IMR-90 (cell line): Measurements from ENCODE around the gene PRR18. TPM values are rescaled to one million over a fixed set of nuclear protein-coding genes. Genes with fewer than 3 reads are reported as not detected.

Source experiments
- ATAC-seq: fragments of 200-7000 bp; cut with Tn5 transposase; 2 replicates; pipeline ENCODE4 v1.9.1; 2020; ENCODE audit warnings: low read depth, mild to moderate bottlenecking, moderate library complexity
- BruUV-seq: library from RNA; stranded (reverse); fragments of 400-500 nt; replicated peaks from 2 replicates; lab custom pipeline; 2021; lab: Mats Ljungman, UMichigan
- CTCF ChIA-PET: fragments of 300-600 bp; formaldehyde crosslinking; extraction: SDS; loops from one replicate; lab custom pipeline; 2021; ENCODE audit warnings: antibody characterized with exemption; lab: Yijun Ruan, JAX
- POLR2A ChIA-PET: fragments of 300-600 bp; sonication (Branson Sonifier 250); formaldehyde crosslinking; loops from one replicate; lab custom pipeline; 2022; ENCODE audit warnings: antibody characterized with exemption; ENCODE audit not compliant: unreplicated experiment; lab: Charles Lee
- DNase-seq: peaks from one replicate; pipeline ENCODE4 v3.0.0; 2013
- H2AFZ ChIP-seq: replicated peaks from 2 replicates; pipeline ENCODE3; 2013; ENCODE audit warnings: low read length, mild to moderate bottlenecking; ENCODE audit not compliant: poor library complexity
- H2AK5ac ChIP-seq: 2 replicates; pipeline ENCODE4 v1.6.1; 2013; ENCODE audit warnings: low read depth, low read length, inconsistent platforms
- H2AK9ac ChIP-seq: replicated peaks from 2 replicates; pipeline ENCODE3; 2013; ENCODE audit warnings: mild to moderate bottlenecking, low read depth, low read length, moderate library complexity; ENCODE audit not compliant: poor library complexity
- H2BK120ac ChIP-seq: 2 replicates; pipeline ENCODE4 v1.6.1; 2013; ENCODE audit warnings: low read depth, low read length, inconsistent platforms
- H2BK15ac ChIP-seq: 3 replicates; pipeline ENCODE4 v1.6.1; 2013; ENCODE audit warnings: low read depth, low read length, inconsistent platforms
- H2BK20ac ChIP-seq: 2 replicates; pipeline ENCODE4 v1.6.1; 2013; ENCODE audit warnings: low read depth, mild to moderate bottlenecking, inconsistent platforms, low read length, moderate library complexity
- H2BK5ac ChIP-seq: 2 replicates; pipeline ENCODE4 v1.6.1; 2013; ENCODE audit warnings: mild to moderate bottlenecking, low read depth, low read length, inconsistent platforms; ENCODE audit not compliant: poor library complexity, severe bottlenecking
- H3K14ac ChIP-seq: replicated peaks from 2 replicates; pipeline ENCODE4 v1.6.1; 2013; ENCODE audit warnings: low read depth, low read length, inconsistent platforms
- H3K18ac ChIP-seq: 2 replicates; pipeline ENCODE4 v1.6.1; 2013; ENCODE audit warnings: low read depth, low read length, control low read depth
- H3K23ac ChIP-seq: 2 replicates; pipeline ENCODE4 v1.6.1; 2013; ENCODE audit warnings: low read depth, low read length, inconsistent platforms
- H3K27ac ChIP-seq: 2 replicates; pipeline ENCODE4 v1.5.1; 2013; ENCODE audit warnings: mild to moderate bottlenecking, control low read depth, low read length; ENCODE audit not compliant: insufficient read depth
- H3K27me3 ChIP-seq: 2 replicates; pipeline ENCODE4 v1.6.1; 2013; ENCODE audit warnings: low read length; ENCODE audit not compliant: control insufficient read depth, insufficient read depth
- H3K36me3 ChIP-seq: 2 replicates; pipeline ENCODE4 v1.6.1; 2013; ENCODE audit warnings: low read length, mixed read lengths; ENCODE audit not compliant: control insufficient read depth, insufficient read depth
- H3K4ac ChIP-seq: 2 replicates; pipeline ENCODE4 v1.6.1; 2013; ENCODE audit warnings: low read depth, low read length, inconsistent platforms
- H3K4me1 ChIP-seq: 2 replicates; pipeline ENCODE4 v1.6.1; 2013; ENCODE audit warnings: low read length, mixed read lengths; ENCODE audit not compliant: control insufficient read depth, insufficient read depth
- H3K4me2 ChIP-seq: 2 replicates; pipeline ENCODE4 v1.6.1; 2013; ENCODE audit warnings: low read depth, mild to moderate bottlenecking, control low read depth, low read length, moderate library complexity
- H3K4me3 ChIP-seq: 2 replicates; pipeline ENCODE4 v1.5.1; 2013; ENCODE audit warnings: low read depth, mild to moderate bottlenecking, control low read depth, low read length, moderate library complexity; ENCODE audit not compliant: insufficient read depth
- H3K56ac ChIP-seq: 2 replicates; pipeline ENCODE4 v1.6.1; 2013; ENCODE audit warnings: low read length, inconsistent platforms; ENCODE audit not compliant: insufficient read depth; ENCODE audit errors: extremely low read depth
- H3K79me1 ChIP-seq, 2 experiments: 2 replicates each; pipeline ENCODE4 v1.6.1; 2013; ENCODE audit warnings: low read length in 2 of 2, inconsistent platforms in 1 of 2, low read depth in 1 of 2
- H3K9ac ChIP-seq: 2 replicates; pipeline ENCODE4 v1.6.1; 2013; ENCODE audit warnings: low read depth, low read length, control low read depth
- H3K9me1 ChIP-seq: 2 replicates; pipeline ENCODE4 v1.6.1; 2013; ENCODE audit warnings: low read length, inconsistent platforms; ENCODE audit not compliant: insufficient read depth
- H3K9me3 ChIP-seq: 2 replicates; pipeline ENCODE4 v1.6.1; 2013; ENCODE audit warnings: low read length; ENCODE audit not compliant: control insufficient read depth, insufficient read depth
- H4K20me1 ChIP-seq: 2 replicates; pipeline ENCODE4 v1.6.1; 2013; ENCODE audit warnings: low read length, inconsistent platforms; ENCODE audit not compliant: insufficient read depth
- H4K5ac ChIP-seq: 2 replicates; pipeline ENCODE4 v1.6.1; 2013; ENCODE audit warnings: mild to moderate bottlenecking, low read depth, low read length, control low read depth
- H4K8ac ChIP-seq, 2 experiments: 2 replicates each; pipeline ENCODE4 v1.6.1; 2013; ENCODE audit warnings: low read depth in 2 of 2, low read length in 2 of 2, control low read depth in 1 of 2, inconsistent platforms in 1 of 2
- H4K91ac ChIP-seq: 2 replicates; pipeline ENCODE4 v1.6.1; 2013; ENCODE audit warnings: low read depth, low read length, inconsistent platforms; ENCODE audit not compliant: insufficient read depth
- BHLHE40 ChIP-seq: fragments of 150-350 bp; IDR thresholded peaks from 2 replicates; pipeline ENCODE4 v1.6.1; 2016; ENCODE audit warnings: mild to moderate bottlenecking, low read depth, low read length
- CHD1 ChIP-seq: IDR thresholded peaks from 2 replicates; pipeline ENCODE4 v1.6.1; 2012; ENCODE audit warnings: low read depth, low read length, improper control_type of control experiment
- CTCF ChIP-seq: conservative IDR thresholded peaks from 2 replicates; pipeline ENCODE4 v1.5.1; 2012; ENCODE audit warnings: mild to moderate bottlenecking, low read depth, low read length, improper control_type of control experiment
- MAZ ChIP-seq: IDR thresholded peaks from 2 replicates; pipeline ENCODE4 v1.6.1; 2012; ENCODE audit warnings: low read depth, mild to moderate bottlenecking, low read length, improper control_type of control experiment, moderate library complexity, borderline replicate concordance
- MXI1 ChIP-seq: IDR thresholded peaks from 2 replicates; pipeline ENCODE4 v1.6.1; 2012; ENCODE audit warnings: low read depth, mild to moderate bottlenecking, low read length, moderate library complexity, borderline replicate concordance
- RAD21 ChIP-seq: IDR thresholded peaks from 2 replicates; pipeline ENCODE4 v1.6.1; 2012; ENCODE audit warnings: low read length, improper control_type of control experiment
- RCOR1 ChIP-seq: IDR thresholded peaks from 2 replicates; pipeline ENCODE4 v1.6.1; 2012; ENCODE audit warnings: mild to moderate bottlenecking, low read length, improper control_type of control experiment; ENCODE audit not compliant: insufficient replicate concordance
- RFX5 ChIP-seq: IDR thresholded peaks from 2 replicates; pipeline ENCODE4 v1.8.0; 2012; ENCODE audit warnings: low read depth, mild to moderate bottlenecking, low read length, moderate library complexity
- WGBS, 2 experiments: methylation state at CpG; one replicate each; pipeline versions ENCODE4 v1.1.5 to v1.1.7; 2013; ENCODE audit warnings: missing lambda C conversion rate in 2 of 2; ENCODE audit not compliant: insufficient read length in 1 of 2; ENCODE audit errors: extremely low coverage in 2 of 2; 5-methylcytosine and 5-hydroxymethylcytosine counted together
- dilution Hi-C: fragments of 300-500 bp; cut with HindIII; formaldehyde crosslinking; loops from one replicate; pipeline ENCODE4 v1.14.3; 2018; ENCODE audit warnings: low sequenced_read_pairs; ENCODE audit not compliant: unreplicated experiment
- in situ Hi-C: fragments of 300-500 bp; cut with MboI; formaldehyde crosslinking; loops from 3 replicates; pipeline ENCODE4 v1.14.3; 2019; ENCODE audit warnings: low sequenced_read_pairs, inconsistent platforms, mixed read lengths
- intact Hi-C: fragments of 100-400 bp; cut with micrococcal nuclease; formaldehyde crosslinking; loops from 2 replicates; pipeline ENCODE4 v1.10.0; 2022
- polyA plus RNA-seq, 3 experiments: library from polyadenylated mRNA; depleted of rRNA; stranded (reverse); fragments of >200 nt; gene quantifications; 2 replicates each; pipeline ENCODE4 v1.2.3, GENCODE V29; 2012; ENCODE audit warnings: low replicate concordance in 1 of 3
- total RNA-seq: library from RNA; depleted of rRNA; stranded (reverse); fragments of >200 nt; gene quantifications from 2 replicates; pipeline ENCODE4 v1.2.3, GENCODE V29; 2012

Gene PRR18
- total and polyA plus RNA-seq, 2 of the 4 experiments (the other 2 are of a cell fraction), result not detected

- Histone ChIP-seq H3K36me3 (peaks cover 2% of the 10 kb centered on the region; the same call in 1 of the 2 replicates), H3K27ac (no peak overlapping the region), H3K4me1 (no peaks in the 10 kb centered on the region), H4K20me1 (0 out of 2 replicates have a peak, but pooled peaks cover 3% of the 10 kb centered on the region), H2AFZ (no peak overlapping the region), H2BK5ac (no peak overlapping the region), H3K4me3 (no peak overlapping the region), H4K5ac (no peak overlapping the region), H4K8ac (no peak overlapping the region), H3K79me1 (no peaks in the 10 kb centered on the region), H3K56ac (no peak overlapping the region), H3K14ac (no peak overlapping the region), H3K18ac (no peak overlapping the region), H2BK20ac (no peak overlapping the region), H3K9me1 (no peaks in the 10 kb centered on the region), H3K9me3 (no peaks in the 10 kb centered on the region), H3K4ac (no peak overlapping the region), H4K91ac (no peak overlapping the region), H3K9ac (no peak overlapping the region), H2BK120ac (no peak overlapping the region), H3K27me3 (peaks cover 13% of the 10 kb centered on the region), H3K23ac (no peak overlapping the region), H2AK5ac (no peak overlapping the region), H2BK15ac (no peak overlapping the region), H3K4me2 (no peak overlapping the region), H2AK9ac (no peak overlapping the region)
- intact Hi-C loops (no loop called here), in situ Hi-C loops (no loop called here), dilution Hi-C loops (no loop called here)
- no TSS peak for BruUV-seq
- DNase-seq (no peak), ATAC-seq (no peak)
- ChIA-PET POLR2A (no interaction called here), CTCF (interaction anchor here (0.6 to 1.1 kb wide), 2 partner anchors 34 to 86 kb away, joined by 3 to 5 read pairs; no protein-coding TSS in a partner anchor)
- TF ChIP-seq RFX5 (no peak), RAD21 (no peak), BHLHE40 (no peak), MAZ (no peak), RCOR1 (no peak), MXI1 (no peak), CHD1 (no peak), CTCF (no peak)
- WGBS, 2 experiments, result no CpG with 5 or more reads among the region's 9 CpGs
These were observed 6.3 kb upstream of the PRR18 start for GRCh38 chr6:166314454-166314853.
